GM18867 (cell line): Measurements from ENCODE around the gene LDLRAD3.

ENCODE experiments used
- ATAC-seq: cut with Tn5 transposase; IDR thresholded peaks from one replicate; pipeline ENCODE4 v1.9.1; 2021; ENCODE audit warnings: mild to moderate bottlenecking, moderate library complexity; ENCODE audit not compliant: unreplicated experiment

The LDLRAD3 gene

DNA sequence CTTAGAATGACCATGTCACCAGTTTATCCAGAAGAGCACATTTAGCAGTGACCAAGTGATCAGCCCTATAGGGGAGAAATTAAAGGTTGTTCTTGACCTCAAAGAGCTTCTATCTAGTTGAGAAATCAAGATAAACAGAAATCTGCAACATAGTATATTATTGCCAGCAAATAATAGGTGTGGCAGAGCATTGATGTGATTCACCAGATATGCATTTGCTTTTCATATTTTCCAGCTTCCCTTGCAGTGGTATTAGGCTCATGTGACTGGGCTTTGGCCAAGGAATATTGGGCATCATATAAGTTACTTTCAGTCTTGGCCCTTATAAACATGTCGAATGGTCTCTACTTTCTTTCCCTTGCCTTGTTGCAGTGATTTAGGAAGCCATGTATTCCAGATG is 310.9 kb downstream of the LDLRAD3 start:
- no peak for ATAC-seq

DNA sequence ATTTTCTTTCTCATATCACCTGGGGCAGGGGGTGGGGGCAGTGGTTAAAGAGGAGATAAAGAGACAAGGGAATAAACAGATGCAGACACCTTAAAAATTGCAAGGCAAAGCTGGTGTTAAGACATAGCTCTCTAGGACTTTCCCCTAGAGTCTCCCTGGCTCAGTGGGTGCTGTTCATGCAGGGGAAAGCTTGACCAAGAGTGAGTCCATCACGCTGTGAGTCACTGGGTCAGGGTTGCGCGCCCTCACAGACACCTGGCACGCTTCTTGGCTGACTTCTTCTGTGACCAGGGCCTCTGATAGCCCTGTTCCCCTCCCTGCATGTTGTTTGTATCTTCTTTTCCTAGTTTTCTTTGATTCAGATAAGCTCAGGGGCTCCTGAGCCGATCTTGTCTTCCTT is 313.5 kb downstream of the LDLRAD3 start:
- no peak for ATAC-seq

DNA sequence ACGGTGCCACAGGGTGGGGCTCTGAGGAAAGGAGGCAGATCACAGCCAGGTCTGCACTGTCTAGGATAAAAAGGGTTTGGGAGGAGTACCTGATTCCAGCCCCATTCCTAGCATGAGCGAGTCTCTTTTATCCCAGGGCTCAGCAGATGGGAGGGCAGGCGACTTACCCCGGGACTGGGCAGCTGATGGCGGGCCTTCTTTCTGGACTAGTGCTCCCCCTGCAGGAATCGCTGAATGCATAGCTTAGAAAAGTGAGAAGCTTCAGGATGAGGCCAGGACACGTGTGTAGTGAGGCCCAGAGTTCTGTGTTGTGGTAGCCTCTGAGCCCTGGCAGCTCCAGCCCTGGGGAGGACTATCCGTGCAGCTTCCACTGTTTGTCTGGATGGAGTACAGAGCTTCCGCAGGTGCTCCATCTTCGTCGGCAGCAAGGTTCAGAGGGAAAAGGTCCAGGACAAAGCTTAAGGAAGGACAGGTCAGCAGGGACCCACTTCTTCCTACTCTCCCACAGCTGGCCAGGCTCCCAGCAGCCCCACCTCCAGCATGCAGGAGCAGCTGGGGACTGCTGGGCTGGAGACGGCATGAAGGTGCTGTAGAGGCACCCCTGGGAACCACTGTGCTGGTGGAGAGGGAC is 315.0 kb downstream of the LDLRAD3 start:
- no peak for ATAC-seq

DNA sequence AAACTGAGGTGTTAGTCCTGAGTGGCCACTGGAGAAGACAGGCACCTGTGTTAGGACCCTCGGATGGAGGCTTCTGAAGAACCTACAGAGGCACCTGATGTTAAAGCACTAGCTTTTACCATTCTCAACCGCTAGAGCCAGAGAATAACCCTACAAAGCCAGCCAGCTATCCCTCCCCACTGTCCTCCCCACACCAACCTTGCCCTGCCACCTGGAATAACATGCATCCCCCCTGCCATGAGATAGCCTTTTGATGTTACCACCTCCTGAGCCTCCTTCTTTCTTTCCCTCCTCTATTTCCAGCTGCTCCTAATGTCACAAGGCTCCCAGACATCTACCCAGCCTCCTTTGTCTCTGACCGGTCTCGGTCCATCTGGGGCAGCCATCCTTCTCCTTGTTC is 317.2 kb downstream of the LDLRAD3 start:
- ATAC-seq = no peak

DNA sequence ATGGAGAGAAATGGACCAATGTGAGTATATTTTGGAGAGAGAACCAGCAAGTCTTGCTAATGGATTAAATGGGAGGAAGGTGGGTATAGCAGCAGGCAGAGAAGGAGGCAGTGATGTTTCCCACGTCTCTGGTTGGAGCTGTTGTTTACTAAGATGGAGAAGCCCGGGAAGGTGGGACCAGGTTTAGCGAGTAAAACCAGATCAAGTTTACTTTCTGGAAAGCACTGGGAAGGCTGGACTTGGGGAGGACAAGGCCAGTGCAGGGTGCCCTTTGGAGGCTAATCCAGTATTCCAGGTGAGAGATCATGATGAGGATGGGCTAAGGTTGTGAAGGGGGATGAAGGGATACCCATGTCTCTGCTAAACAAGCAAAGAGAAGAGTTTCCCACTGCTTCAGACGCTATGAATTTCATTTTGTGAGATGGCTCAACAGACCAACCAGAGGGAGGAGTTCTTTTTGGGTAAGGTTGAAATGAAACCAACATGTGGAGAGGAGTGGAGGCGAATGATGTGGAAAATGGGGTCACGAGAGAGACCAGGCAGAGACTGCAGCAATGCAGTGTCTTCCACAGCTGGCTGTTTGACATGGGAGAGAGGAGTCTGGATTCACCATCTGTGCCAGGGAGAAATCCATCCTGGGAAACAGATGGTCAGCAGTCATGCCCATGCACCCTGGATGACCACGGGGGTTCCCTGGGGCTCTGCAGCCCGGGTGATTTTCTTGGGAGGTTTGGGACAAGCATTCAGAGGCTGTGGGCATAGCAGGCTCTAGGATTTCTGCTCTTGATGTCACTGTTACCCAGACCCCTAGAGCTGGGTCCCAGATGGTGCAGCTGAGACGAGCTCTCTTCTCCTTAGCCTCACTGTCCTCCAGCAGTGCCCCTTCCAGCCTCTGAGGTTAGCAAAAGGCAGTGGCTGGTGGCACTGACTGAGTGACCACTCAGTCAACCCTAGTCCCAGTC is 320.4 kb downstream of the LDLRAD3 start:
- ATAC-seq = no peak

DNA sequence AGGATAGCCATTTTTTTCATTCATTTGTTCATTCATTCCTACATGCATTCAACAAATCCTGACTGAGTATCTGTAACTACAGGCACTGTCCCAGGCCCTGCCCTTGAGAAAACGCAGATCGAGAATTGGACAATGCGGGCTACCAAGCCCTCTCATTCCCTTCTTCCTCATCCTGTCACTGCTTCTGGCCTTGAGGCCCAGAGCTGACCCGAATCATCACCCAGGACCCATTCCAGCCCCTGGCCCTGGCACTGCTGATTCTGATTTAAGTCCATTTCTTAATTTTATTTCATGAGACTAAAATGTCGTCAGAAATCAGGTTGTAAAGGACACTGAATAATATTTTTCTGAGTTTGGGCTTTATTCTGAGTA is 321.1 kb downstream of the LDLRAD3 start:
- no peak for ATAC-seq

DNA sequence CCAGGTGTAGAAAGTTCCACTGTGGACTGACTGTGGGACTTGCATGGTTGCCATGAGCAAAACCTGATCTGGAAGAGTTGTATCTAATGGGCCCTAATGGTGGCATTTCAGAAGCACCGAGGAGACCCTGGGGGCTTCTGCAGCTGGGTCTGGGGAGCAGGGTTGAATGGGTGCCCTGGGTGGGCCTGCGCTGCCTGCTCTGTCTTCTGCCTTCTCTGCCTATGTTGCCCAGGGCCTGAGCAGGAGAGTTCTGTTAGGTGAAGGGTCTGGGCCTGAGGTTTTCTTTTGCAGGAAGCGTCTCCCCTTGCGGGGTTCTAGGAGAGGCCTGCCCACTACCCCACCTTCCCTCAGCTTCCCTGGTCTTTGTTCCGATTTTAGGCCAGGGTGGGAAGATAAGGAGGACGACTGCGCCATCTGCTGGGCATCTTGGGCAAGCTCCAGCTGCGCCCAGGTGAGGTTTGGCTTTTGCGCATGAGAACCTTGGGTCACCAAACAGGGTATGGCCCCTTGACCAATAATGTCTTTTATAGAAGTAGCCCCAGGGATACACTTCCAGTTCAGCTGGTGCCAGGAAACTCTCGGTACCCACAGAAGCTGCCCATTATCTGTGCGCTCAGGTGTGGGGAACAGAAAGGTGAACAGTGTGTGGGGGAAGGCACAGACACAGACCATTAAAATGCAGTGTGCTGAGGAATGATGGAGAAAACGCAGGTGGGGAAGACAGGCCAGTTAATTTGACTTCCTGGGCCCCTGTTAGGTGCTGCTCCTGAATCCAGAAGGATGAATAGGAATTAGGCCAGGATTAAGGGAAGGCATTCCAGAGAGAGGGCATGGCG is 322.1 kb downstream of the LDLRAD3 start:
- peak; percentile 82 for ATAC-seq

DNA sequence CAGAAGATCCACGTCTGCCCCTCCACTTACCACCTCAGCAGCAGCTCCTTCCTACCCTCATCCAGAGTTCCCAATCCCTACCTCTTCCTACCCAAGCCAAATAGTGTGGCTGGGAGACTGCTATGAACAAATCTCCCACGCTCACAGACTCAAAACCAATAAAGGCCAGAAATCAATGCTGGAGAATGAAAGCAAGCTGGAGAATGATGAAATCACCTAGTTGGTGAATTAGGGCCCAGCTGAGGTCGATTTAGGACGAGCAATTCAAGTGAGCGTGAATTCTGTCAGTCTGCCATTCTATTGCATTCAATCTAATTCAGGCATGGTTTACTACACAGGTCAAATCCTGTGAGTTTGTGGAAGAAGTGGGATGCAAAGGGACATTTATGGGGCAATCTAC is 322.9 kb downstream of the LDLRAD3 start:
- no peak for ATAC-seq

DNA sequence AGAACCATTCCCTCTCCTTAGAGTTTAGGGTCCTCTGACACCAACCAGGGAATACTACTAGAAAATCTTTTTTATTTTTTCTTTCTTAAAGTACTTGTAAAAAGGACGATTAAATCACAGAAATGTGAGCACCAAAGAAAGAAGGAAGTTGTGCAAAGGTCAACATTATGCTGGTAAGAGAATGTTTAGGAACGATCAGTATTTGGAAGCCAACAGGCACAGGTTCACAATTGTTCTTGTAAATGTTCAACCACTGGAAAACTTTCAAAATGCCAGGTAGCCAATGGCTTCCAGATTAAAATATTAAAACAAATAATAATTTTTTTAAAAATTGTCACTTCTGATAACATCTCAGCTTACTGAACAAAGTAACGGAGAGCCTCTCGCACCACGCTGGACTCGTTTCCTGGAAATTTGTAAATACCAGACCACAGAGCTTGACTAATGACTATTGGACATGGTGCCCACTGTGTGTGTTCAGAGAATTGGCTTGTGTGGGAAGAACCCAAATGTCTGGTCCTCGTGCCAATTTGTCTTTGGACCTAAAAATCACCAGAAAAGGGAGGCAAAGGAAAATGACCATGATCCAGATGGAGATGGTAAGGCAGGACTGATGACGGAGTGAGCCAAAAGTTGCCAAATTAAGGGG is 324.6 kb downstream of the LDLRAD3 start:
- ATAC-seq = no peak

DNA sequence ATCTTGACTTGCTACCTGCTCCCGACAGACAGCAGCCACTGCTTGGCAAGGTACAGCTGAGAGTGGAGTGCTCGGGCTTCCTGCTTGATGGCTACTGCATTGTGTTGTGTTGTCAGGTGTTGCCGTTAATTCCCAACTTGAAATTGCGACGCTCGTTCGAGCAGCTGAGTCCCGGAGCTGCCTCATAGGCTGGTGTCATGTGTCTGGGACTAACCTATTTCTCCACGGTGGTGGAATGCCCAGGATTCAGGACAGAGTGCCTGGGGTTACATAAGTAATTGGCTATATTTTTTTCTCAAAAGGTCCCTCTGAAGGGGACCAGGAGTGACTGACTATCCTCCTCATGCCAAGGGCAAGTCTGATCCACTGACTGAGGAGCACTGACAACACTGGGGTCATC is 326.8 kb downstream of the LDLRAD3 start:
- no peak for ATAC-seq

DNA sequence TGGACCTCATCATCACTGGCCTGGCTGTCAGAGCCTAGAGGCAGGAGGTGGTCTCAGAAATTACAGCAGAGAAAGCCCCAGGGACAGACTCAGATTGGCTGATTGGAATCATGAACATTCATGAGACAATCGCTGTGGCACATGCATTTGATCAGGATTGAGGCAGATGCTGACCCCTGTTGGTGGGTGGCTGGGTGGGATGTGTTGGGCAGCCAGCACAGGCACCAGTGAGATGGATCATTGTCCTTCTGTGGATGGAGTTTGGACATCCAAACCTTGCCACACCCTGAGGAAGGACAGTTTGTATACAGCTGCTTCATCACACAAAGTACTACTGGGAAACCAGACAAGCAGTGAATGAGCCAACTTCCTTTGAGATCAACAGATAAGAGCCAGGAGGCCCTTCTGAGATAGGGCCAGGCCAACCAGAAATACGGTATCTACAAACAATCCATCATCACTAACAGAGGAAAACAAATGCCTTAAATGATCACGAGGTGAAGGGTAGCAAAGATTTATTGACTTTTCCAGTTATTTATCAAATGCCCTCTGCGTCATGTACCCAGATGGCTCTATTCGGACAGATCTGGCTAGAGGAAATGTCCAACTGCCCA is 328.0 kb downstream of the LDLRAD3 start:
- no peak for ATAC-seq

DNA sequence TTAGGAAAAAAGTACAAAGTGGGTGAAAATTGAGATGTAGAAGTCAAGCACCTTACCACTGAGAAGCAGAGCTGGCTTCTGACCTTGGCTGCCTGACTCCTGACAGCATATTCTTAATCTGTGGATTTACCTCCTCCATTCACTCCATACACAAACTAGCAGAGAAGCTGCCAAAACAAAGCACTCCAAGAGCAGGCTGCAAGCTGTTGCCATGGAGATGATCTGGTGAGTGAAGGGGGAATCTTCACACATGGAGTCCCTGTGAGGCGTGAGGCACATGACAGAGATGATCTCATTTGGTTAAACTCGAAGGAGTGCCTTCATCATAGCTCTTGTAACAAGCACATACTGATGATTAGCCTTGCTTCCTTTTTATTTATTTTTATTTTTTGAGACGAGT is 329.2 kb downstream of the LDLRAD3 start:
- ATAC-seq = no peak

DNA sequence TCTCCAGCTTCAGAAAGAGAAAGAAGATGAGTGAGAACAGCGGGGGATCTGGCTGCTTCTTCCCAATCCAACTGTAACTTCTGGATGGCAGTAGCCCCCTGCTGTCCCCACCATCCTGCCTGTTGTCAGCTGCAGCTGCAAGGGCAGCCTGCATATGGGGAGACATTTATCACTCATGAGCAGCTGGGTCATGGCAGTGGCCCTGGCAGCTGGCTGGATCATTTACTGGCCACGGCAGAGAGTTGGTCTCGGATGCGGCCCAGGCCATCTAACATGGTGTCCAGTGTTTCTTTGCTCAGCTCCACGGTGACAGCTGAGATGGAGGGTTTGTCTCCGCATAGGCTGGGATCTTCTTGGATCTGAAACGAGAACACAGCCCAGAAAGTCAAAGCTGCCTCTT is 330.6 kb downstream of the LDLRAD3 start:
- ATAC-seq = no peak

DNA sequence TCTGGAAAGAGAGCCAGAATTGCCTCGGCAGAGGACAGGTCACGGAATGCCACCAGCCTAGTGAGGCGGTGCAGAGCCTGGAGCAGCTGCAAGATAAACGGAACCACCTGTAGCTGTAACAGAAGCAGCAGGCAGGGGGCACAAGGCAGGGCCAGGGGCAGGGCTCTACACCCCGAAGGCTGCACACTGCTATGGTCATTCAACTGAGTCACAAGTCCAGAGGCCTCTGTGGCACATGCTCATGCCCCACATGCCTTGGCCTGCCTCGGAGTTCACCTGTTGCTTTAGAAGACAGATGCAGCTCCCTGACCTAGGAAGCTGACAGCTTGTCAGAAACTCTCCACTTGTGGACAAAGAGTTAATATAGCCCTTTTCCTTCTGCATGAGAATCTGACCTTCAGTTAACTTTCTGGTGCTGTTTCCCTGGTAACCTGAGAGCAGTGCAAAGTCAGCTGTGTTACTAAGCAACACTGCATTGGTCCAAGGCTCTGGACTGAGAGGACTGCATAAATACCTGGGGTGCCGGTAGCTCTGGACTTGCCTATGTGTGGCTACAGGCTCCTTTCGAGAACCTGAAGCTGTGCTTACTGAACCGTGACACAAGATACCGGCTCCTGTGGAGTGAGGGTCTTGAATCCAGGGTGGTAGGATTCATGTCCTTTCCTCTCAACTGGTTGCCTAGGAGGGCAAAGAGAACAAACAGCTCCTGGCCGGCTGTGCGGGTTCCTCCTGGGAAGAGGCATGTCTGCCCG is 334.8 kb downstream of the LDLRAD3 start:
- no peak for ATAC-seq

DNA sequence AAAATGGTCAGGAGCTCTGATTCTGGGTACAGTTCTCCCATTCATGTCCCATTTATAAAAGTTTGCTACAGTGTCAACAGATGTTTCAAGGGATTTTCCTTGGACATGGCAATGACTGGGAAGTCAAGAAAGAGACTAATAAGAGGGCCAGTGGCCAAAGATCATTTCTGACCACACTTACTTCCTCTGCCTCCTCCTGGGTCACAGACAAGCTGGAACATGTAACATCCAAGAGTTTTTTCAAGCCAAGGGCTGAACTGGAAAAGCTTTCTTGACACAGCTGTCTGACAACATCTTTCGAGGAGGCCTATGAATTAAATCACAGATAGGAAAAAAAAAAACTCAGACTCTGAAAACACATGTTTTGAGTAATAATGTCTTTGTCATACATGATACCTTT is 336.7 kb downstream of the LDLRAD3 start:
- ATAC-seq = no peak
